Stomach (tissue), 9 donors: Measurements from ENCODE around the gene PPM1L. TPM values are rescaled to one million over a fixed set of nuclear protein-coding genes. Genes with fewer than 3 reads are reported as not detected.
A peak's percentile ranks its signal among the peaks of the same experiment; 100 is the strongest.

Experiments used
- DNase-seq, 2 donors: peaks; one replicate each; pipeline versions ENCODE4 v3.0.0 to v3.0.0-alpha.2; 2013 to 2019
- H3K27ac ChIP-seq, 5 donors: fragments of 200-600 bp in 4 of 5; sonication (generic) in 4 of 5; one replicate each; pipeline ENCODE4 v1.5.1; 2013 to 2019; ENCODE audit warnings: mild to moderate bottlenecking in 1 of 5, moderate library complexity in 1 of 5
- H3K27me3 ChIP-seq, 3 donors: fragments of 200-600 bp; sonication (generic); one replicate each; pipeline ENCODE4 v1.5.1; 2017 to 2019; ENCODE audit warnings: mixed run types in 1 of 3
- H3K36me3 ChIP-seq, 4 donors: fragments of 200-600 bp; sonication (generic); 1 replicate in 3 of 4; 2 replicates in 1 of 4; pipeline ENCODE4 v1.5.1; 2016 to 2019
- H3K4me1 ChIP-seq, 4 donors: fragments of 200-600 bp; sonication (generic); one replicate each; pipeline ENCODE4 v1.5.1; 2016 to 2019
- H3K4me3 ChIP-seq, 4 donors: fragments of 200-600 bp; sonication (generic) in 3 of 4; one replicate each; pipeline ENCODE4 v1.5.1; 2016 to 2019; ENCODE audit warnings: mild to moderate bottlenecking in 1 of 4
- H3K9me3 ChIP-seq, 4 donors: fragments of 200-600 bp; sonication (generic); one replicate each; pipeline ENCODE4 v1.5.1; 2016 to 2019
- CTCF ChIP-seq, 7 experiments: fragments of 450-650 bp in 4 of 7; fragments of 200-600 bp in 3 of 7; sonication (generic) in 3 of 7; IDR thresholded peaks; one replicate each; pipeline ENCODE4 v1.5.1; 2016 to 2019; ENCODE audit warnings: antibody characterized with exemption in 7 of 7, control low read depth in 2 of 7, mild to moderate bottlenecking in 1 of 7
- EP300 ChIP-seq: sonication (generic); formaldehyde crosslinking; IDR thresholded peaks from one replicate; pipeline ENCODE4 v1.6.1; 2017; ENCODE audit warnings: antibody characterized with exemption
- POLR2A ChIP-seq, 4 donors: fragments of 450-650 bp; IDR thresholded peaks; one replicate each; pipeline ENCODE4 v1.6.1; 2016; ENCODE audit warnings: antibody characterized with exemption in 4 of 4, control low read depth in 2 of 4, mild to moderate bottlenecking in 1 of 4, moderate library complexity in 1 of 4
- POLR2AphosphoS5 ChIP-seq, 3 donors: sonication (generic); formaldehyde crosslinking; IDR thresholded peaks; one replicate each; pipeline ENCODE4 v1.6.1; 2016; ENCODE audit warnings: antibody characterized with exemption in 3 of 3
- WGBS, 5 donors: extraction: QIAGEN DNeasy Blood & Tissue Kit in 3 of 5; methylation state at CpG; one replicate each; pipeline versions ENCODE4 v1.1.5 to v1.1.7; 2013 to 2018; 5-methylcytosine and 5-hydroxymethylcytosine counted together
- intact Hi-C: fragments of 100-400 bp; cut with DNase I; formaldehyde crosslinking; loops from one replicate; pipeline ENCODE4 v1.15.1; 2023; ENCODE audit warnings: low total_unique reads
- polyA plus RNA-seq, 3 donors: library from polyadenylated mRNA; stranded (reverse); fragments of 200-250 nt; gene quantifications; one replicate each; pipeline ENCODE4 v1.2.3, GENCODE V29; 2013
- total RNA-seq, 5 donors: library from RNA; depleted of rRNA; stranded (reverse); fragments of >200 nt; gene quantifications; one replicate each; pipeline versions ENCODE4 v1.1.0 to v1.2.3, GENCODE V29; 2014 to 2016
- donor health status: healthy with polysubstance abuse.
- donor health status: Bipolar disorder and iron deficiency.
- donor health status: healthy.

PPM1L gene
- total and polyA plus RNA-seq, 8 donors: 0.61 to 45.1 (median 15.2) TPM

- H3K4me1 ChIP-seq: peaks cover 0 to 19% (median 7%) of the 10 kb centered on the region in 4 donors
- peak overlapping the region in 1 of 5 donors; percentile 55 for H3K27ac ChIP-seq
- TF ChIP-seq POLR2A (IDR thresholded peaks at IDR 0.05) (no peak), CTCF (IDR thresholded peaks at IDR 0.05) (no peak), EP300 (no peak)
- no peak overlapping the region for H3K4me3 ChIP-seq
- H3K36me3 ChIP-seq: no peaks in the 10 kb centered on the region
- DNase-seq: no peak
- no peaks in the 10 kb centered on the region for H3K27me3 ChIP-seq
- no peaks in the 10 kb centered on the region for H3K9me3 ChIP-seq
- intact Hi-C loops: no loop called here
- WGBS, 5 donors: 62 to 81% (median 65%) methylated on average over 2 of the region's 2 CpGs
Observed at GRCh38 chr3:160950542-160950941, 194.5 kb downstream of the PPM1L start.

- Histone ChIP-seq H3K36me3 (no peaks in the 10 kb centered on the region), H3K9me3 (no peaks in the 10 kb centered on the region), H3K4me1 (peaks cover 0 to 19% (median 7%) of the 10 kb centered on the region in 4 donors), H3K27me3 (no peaks in the 10 kb centered on the region), H3K27ac (no peak overlapping the region), H3K4me3 (no peak overlapping the region)
- intact Hi-C loops: no loop called here
- 84 to 94% (median 89%) methylated on average over 2 of the region's 2 CpGs for whole genome bisulfite sequencing, 5 donors
- TF ChIP-seq POLR2AphosphoS5 (IDR thresholded peaks at IDR 0.05) (no peak), CTCF (IDR thresholded peaks at IDR 0.05) (no peak), POLR2A (IDR thresholded peaks at IDR 0.05) (no peak), EP300 (no peak)
- DNase-seq: no peak
Observed at GRCh38 chr3:160950954-160951353, 194.9 kb downstream of the PPM1L start.

GRCh38 chr3:160951642-160952487, 195.8 kb downstream of the PPM1L start:
- no peaks in the 10 kb centered on the region for H3K27me3 ChIP-seq
- H3K36me3 ChIP-seq: no peaks in the 10 kb centered on the region
- no peak overlapping the region for H3K4me3 ChIP-seq
- 56 to 72% (median 60%) methylated on average over 8 of the region's 8 CpGs for WGBS, 5 donors
- TF ChIP-seq EP300 (no peak), POLR2AphosphoS5 (IDR thresholded peaks at IDR 0.05) (no peak), CTCF (IDR thresholded peaks at IDR 0.05) (no peak), POLR2A (IDR thresholded peaks at IDR 0.05) (no peak)
- intact Hi-C loops: no loop called here
- H3K4me1 ChIP-seq: peaks cover 0 to 19% (median 7%) of the 10 kb centered on the region in 4 donors
- no peaks in the 10 kb centered on the region for H3K9me3 ChIP-seq
- peak in 1 of 2 donors; percentile 28 for DNase-seq
- peak overlapping the region in 1 of 5 donors; percentile 2 for H3K27ac ChIP-seq

GRCh38 chr3:160953686-160954085, 197.7 kb downstream of the PPM1L start:
- DNase-seq: no peak
- H3K4me3 ChIP-seq: no peak overlapping the region
- no peaks in the 10 kb centered on the region for H3K36me3 ChIP-seq
- H3K9me3 ChIP-seq: no peaks in the 10 kb centered on the region
- H3K27me3 ChIP-seq: no peaks in the 10 kb centered on the region
- intact Hi-C loops: no loop called here
- no peak for TF ChIP-seq CTCF (IDR thresholded peaks at IDR 0.05)
- 90 to 95% (median 91%) methylated on average over 3 of the region's 3 CpGs for WGBS, 5 donors
- no peak overlapping the region for H3K27ac ChIP-seq
- peaks cover 0 to 14% (median 7%) of the 10 kb centered on the region in 4 donors for H3K4me1 ChIP-seq
